GM12865 (cell line): Measurements from ENCODE around the gene FAM114A1.

ENCODE experiments used
- DNase-seq: peaks from one replicate; pipeline ENCODE4 v3.0.0; 2010; ENCODE audit warnings: low read depth
- H3K4me3 ChIP-seq: 2 replicates; pipeline ENCODE4 v1.5.1; 2011; ENCODE audit warnings: mild to moderate bottlenecking, low read depth, low read length, control low read depth
- TF ChIP-seq, protein P1 (sequence below): IDR thresholded peaks from 2 replicates; pipeline ENCODE4 v1.5.1; 2011; ENCODE audit warnings: low read length, control low read depth, low read depth, inconsistent platforms; ENCODE audit not compliant: insufficient read depth; ENCODE audit errors: missing control alignments

The FAM114A1 gene

DNA sequence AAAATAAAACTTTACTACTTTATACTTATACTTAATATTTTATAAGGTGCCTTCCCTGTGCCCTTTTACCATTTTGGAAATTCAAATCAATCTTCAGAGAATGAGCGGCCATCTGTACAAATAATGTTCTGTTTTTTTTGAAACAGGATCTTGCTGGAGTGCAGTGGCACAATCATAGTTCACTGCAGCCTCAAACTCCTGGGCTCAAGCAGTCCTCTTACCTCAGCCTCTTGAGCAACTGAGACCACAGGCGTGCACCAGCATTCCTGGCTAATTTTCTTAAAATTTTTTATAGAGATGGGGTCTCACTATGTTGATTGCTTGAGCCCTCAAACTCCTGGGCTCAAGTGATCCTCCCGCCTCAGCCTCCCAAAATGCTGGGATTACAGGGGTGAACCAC, 53.5 kb downstream of the FAM114A1 start:
- TF ChIP-seq, protein P1, sequence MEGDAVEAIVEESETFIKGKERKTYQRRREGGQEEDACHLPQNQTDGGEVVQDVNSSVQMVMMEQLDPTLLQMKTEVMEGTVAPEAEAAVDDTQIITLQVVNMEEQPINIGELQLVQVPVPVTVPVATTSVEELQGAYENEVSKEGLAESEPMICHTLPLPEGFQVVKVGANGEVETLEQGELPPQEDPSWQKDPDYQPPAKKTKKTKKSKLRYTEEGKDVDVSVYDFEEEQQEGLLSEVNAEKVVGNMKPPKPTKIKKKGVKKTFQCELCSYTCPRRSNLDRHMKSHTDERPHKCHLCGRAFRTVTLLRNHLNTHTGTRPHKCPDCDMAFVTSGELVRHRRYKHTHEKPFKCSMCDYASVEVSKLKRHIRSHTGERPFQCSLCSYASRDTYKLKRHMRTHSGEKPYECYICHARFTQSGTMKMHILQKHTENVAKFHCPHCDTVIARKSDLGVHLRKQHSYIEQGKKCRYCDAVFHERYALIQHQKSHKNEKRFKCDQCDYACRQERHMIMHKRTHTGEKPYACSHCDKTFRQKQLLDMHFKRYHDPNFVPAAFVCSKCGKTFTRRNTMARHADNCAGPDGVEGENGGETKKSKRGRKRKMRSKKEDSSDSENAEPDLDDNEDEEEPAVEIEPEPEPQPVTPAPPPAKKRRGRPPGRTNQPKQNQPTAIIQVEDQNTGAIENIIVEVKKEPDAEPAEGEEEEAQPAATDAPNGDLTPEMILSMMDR: no peak
- H3K4me3 ChIP-seq: no peak overlapping the region
- DNase-seq: no peak

DNA sequence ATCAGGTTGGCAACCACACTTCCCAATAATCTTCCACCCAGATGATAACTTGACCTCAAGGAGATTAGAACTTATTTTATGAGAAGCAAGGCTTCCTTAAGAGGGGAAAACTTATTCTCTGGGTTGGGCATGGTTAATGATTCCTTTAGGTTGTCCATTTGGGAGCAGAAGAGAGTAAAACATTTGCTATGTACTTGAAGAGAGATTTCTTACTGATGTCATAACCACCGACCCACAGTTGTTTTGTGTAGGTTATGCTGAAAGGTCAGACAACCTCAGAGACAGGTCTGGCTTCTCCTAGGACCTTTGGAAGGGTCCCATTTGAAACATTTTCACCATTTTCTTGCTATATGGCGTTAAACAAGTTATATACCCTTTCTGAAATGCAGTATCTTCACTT, 56.1 kb downstream of the FAM114A1 start:
- H3K4me3 ChIP-seq: no peak overlapping the region
- DNase-seq: no peak
- TF ChIP-seq, protein P1: no peak

DNA sequence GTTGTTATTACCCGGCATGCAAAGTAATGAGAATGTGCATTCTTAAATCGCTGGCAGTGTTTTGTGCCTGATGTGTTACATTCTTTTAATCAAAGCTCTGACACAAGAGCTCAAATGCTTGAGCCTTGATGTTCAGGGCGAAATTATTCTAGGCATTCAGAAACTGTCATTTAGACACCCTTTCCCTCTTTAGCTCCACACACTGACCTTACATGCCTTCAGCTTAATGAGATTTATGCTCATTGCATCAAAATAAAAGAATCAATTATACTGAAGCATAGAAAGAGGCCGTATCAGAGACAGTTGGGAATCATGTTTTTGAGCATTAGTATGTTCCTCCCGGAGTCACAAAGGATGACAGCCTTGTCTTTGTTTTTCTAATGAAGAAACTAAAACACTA, 56.7 kb downstream of the FAM114A1 start:
- no peak for DNase-seq
- TF ChIP-seq, protein P1: no peak
- no peak overlapping the region for H3K4me3 ChIP-seq

DNA sequence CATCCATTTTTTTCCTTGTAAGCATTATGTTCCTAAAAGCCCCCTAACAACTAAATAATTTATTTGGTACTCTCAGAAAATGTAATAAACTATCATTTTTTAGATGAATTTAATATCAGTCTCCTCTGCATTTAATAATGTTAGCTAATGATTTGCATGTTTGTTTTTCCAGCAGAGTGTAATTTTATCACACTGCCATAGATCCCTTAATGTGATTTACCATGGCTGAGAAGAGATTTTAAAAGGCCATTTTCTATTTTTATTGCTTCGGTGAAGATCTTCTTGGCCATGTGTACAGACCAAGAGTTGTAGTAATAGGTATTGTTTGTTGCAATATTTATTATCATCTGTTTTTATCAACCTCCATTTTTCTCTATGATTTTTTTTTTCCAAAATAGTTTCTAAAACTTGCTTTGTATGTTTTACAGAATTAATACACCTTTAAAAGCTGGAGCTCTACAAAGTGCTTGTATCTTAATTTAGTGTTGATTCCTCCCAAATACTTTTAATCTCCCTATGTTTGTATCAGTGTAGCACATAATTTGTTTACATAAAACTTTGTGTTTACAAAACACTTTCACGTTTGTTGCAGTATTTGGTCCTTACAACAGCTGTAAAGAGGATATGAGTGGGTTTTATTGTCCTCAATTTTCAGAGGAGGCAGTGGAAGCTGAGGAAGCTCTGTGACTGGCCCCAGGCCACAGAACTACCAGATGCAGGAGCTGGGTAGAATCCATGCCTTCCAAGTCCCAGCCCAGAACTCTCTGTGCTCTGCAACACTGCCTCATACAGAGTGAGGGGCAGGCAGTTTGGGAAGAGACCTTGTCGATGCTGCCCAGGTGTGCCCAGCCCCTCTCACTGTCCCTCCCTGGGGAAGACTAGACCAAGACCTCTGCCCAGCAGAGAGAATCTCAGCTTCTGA, 58.1 kb downstream of the FAM114A1 start:
- H3K4me3 ChIP-seq: no peak overlapping the region
- TF ChIP-seq, protein P1: no peak
- DNase-seq: no peak

DNA sequence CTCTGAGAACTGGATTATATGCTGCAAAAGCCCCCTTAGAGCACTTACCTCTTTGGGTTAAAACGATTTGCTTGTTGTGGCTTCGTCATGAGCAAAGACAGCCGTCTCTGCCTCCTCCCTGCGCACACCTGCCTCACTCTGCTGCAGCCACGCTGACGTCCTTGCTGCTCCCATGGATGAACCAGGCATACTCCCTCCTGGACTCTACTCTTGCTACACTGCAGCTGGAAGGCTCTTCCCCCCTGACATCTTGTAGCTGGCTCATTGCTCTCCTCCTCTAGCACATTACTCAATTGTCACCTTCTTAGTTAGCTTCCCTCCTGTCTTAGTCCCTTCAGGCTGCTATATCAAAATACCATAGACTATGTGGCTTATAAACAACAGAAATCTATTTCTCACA, 59.3 kb downstream of the FAM114A1 start:
- no peak overlapping the region for H3K4me3 ChIP-seq
- DNase-seq: no peak
- TF ChIP-seq, protein P1: no peak

DNA sequence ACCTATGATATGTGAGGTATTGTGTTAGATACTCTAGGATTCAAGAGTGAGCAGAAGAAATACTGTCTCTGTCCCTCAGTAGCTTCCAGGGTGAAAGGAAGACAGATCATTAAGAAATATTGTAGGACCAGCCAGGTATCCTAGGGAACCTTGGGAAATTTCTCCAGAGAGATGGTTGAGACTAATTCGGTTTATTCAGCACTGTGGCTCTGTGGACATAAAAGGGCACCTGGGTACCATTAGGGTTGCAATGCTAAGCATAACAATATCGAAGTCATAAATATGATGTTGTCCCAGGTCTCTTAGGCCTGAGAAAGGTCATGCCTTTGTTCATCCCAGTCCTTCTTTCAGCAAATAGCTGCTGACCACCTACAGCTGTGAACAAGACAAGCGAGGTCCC, 61.0 kb downstream of the FAM114A1 start:
- no peak overlapping the region for H3K4me3 ChIP-seq
- TF ChIP-seq, protein P1: no peak
- DNase-seq: no peak
